Measurements from ENCODE around the gene PPARG.
"Not testable (repeated sequence)": the region's sequence is repeated elsewhere in the genome, so short reads cannot be mapped to it uniquely, and the experiment has no call there.

The PPARG gene

DNA sequence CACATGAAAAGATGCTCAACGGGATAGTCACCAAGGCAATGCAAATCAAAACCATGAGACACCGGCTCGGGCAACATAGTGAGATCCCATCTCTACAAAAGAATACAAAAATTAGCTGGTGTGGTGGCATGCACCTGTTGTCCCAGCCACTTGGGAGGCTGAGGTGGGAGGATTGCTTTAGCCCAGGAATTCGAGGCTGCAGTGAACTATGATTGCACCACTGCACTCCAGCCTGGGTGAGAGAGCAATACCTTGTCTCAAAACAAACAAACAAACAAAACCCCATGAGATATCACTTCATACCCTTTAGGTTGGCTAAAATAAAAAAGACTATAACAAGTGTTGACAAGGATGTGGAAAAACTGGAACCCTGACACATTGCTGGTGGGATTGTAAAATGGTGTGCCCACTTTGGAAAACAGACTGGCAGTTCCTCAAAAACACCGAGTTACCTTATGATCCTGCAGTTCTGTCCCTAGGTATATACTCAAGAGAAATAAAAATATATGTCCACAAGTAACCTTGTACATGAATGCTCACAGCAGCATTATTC lies 3.8 kb upstream of the PPARG start:
- POLR2A ChIA-PET, result no interaction called here
- no peak for DNase-seq (ENCODE audit: extremely low spot score)
- CTCF ChIA-PET, result no interaction called here
- TF ChIP-seq HDGF (IDR thresholded peaks at IDR 0.05; ENCODE audit: borderline replicate concordance), result no peak
- no peak for TF ChIP-seq FOXM1 (IDR thresholded peaks at IDR 0.05; ENCODE audit: borderline replicate concordance)
- TF ChIP-seq TARDBP (IDR thresholded peaks at IDR 0.05), result no peak
- TF ChIP-seq NFRKB (IDR thresholded peaks at IDR 0.05), result no peak
- TF ChIP-seq FOXK2 (IDR thresholded peaks at IDR 0.05), result no peak
- no peak for TF ChIP-seq L3MBTL2 (conservative IDR thresholded peaks at IDR 0.05)
- no peak for TF ChIP-seq ARNT (IDR thresholded peaks at IDR 0.05)
- no peak for TF ChIP-seq SP1 (IDR thresholded peaks at IDR 0.05)
- TF ChIP-seq, protein P1, sequence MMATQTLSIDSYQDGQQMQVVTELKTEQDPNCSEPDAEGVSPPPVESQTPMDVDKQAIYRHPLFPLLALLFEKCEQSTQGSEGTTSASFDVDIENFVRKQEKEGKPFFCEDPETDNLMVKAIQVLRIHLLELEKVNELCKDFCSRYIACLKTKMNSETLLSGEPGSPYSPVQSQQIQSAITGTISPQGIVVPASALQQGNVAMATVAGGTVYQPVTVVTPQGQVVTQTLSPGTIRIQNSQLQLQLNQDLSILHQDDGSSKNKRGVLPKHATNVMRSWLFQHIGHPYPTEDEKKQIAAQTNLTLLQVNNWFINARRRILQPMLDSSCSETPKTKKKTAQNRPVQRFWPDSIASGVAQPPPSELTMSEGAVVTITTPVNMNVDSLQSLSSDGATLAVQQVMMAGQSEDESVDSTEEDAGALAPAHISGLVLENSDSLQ (IDR thresholded peaks at IDR 0.05), result no peak
- no peak for TF ChIP-seq SUZ12 (IDR thresholded peaks at IDR 0.05)
- TF ChIP-seq ELF4 (IDR thresholded peaks at IDR 0.05), result no peak
- no peak for TF ChIP-seq FOXA1 (IDR thresholded peaks at IDR 0.05)
- TF ChIP-seq ZNF384 (IDR thresholded peaks at IDR 0.05), result no peak
- TF ChIP-seq BHLHE40 (IDR thresholded peaks at IDR 0.05; ENCODE audit: borderline replicate concordance), result no peak

DNA sequence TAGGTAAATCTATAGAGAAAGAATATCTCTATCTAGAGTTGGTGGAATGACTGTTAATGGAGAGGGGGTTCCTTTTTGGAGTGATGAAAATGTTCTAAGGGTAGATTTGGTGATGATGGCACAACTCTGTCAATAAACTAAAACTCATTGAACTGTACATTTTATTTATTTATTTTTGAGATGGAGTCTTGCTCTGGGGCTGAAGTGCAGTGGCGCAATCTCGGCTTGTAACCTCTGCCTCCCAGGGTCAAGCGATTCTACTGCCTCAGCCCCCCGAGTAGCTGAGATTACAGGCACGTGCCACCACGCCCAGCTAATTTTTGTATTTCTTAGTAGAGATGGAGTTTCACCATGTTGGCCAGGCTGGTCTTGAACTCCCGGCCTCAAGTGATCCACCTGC lies 3.1 kb upstream of the PPARG start:
- POLR2A ChIA-PET; CTCF ChIA-PET; DNase-seq (ENCODE audit: extremely low spot score): not testable (repeated sequence)

DNA sequence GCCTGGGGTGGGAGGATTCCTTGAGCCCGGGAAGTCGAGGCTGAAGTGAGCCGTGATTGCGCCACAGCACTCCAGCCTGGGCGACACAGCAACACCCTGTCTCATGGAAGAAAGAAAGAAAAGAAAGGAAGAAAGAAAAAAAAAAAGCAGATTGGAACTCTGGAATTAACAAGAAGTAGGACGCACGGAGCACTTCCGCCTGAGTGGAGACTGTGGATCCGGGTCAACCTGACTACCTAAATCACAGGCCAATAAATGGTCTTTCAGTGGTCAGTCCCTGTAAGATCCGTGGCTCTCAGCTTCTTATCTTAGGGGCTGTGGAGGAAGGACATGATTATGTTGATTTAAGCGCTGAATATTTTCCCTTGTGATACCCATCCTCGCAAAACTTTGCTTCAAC lies 2.4 kb upstream of the PPARG start:
- DNase-seq (ENCODE audit: extremely low spot score), result no peak
- TF ChIP-seq, protein P1 (IDR thresholded peaks at IDR 0.05), result no peak
- TF ChIP-seq TARDBP (IDR thresholded peaks at IDR 0.05) (no peak), FOXM1 (IDR thresholded peaks at IDR 0.05; ENCODE audit: borderline replicate concordance) (no peak), ARNT (IDR thresholded peaks at IDR 0.05) (no peak), BHLHE40 (IDR thresholded peaks at IDR 0.05; ENCODE audit: borderline replicate concordance) (no peak), SUZ12 (IDR thresholded peaks at IDR 0.05) (no peak), CTBP1 (IDR thresholded peaks at IDR 0.05; ENCODE audit: borderline replicate concordance) (no peak), L3MBTL2 (conservative IDR thresholded peaks at IDR 0.05) (no peak), FOXK2 (IDR thresholded peaks at IDR 0.05) (no peak), ELF4 (IDR thresholded peaks at IDR 0.05) (no peak), NFRKB (IDR thresholded peaks at IDR 0.05) (no peak)
- CTCF ChIA-PET, result interaction anchor here (0.6 kb wide), 2 partner anchors 16 to 846 kb away, joined by 3 to 4 read pairs; no protein-coding TSS in a partner anchor
- POLR2A ChIA-PET, result no interaction called here

DNA sequence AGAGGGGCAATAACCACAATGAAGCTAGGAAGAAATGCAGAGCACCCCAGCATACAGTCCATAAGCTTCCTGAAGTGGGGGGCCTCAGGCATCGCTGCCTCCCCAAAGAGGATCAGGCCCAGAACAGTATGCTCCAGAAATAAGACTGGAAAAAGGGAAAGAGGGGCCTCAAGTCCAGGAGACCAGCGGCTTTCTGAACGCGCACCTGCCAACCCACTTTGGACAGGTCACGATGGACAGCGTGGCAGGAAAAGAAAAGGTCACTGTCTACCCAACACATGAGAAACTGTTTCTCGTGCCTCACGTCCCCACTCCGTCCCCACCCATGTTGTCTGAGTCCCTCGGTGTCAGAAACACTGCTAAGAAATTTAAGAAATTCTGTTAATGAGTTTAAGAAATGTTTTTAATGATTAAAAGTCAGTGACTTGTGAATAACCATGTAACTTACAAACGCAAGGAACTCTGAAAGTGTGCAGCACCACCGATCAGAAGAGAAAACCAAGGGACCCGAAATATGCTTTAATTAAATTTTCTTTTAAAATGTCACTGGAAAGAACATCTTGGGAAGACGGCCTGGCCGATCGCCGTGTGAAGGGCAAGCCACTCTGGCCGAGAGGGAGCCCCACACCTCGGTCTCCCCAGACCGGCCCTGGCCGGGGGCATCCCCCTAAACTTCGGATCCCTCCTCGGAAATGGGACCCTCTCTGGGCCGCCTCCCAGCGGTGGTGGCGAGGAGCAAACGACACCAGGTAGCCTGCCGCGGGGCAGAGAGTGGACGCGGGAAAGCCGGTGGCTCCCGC lies 1.7 kb upstream of the PPARG start:
- ChIA-PET CTCF (interaction anchor here (0.6 kb wide), 1 partner anchor 846 kb away, joined by 3 read pairs; no protein-coding TSS in a partner anchor), POLR2A (no interaction called here)
- peak; percentile 46 for DNase-seq (ENCODE audit: extremely low spot score)
- no peak for TF ChIP-seq HDGF (IDR thresholded peaks at IDR 0.05; ENCODE audit: borderline replicate concordance)
- no peak for TF ChIP-seq ARNT (IDR thresholded peaks at IDR 0.05)
- no peak for TF ChIP-seq LEF1 (IDR thresholded peaks at IDR 0.05; ENCODE audit: borderline replicate concordance)
- TF ChIP-seq SUZ12 (IDR thresholded peaks at IDR 0.05), result no peak
- TF ChIP-seq, protein P1 (IDR thresholded peaks at IDR 0.05), result no peak
- no peak for TF ChIP-seq ELF4 (IDR thresholded peaks at IDR 0.05)
- TF ChIP-seq FOXM1 (IDR thresholded peaks at IDR 0.05; ENCODE audit: borderline replicate concordance), result no peak
- TF ChIP-seq SP1 (IDR thresholded peaks at IDR 0.05), result no peak
- TF ChIP-seq BHLHE40 (IDR thresholded peaks at IDR 0.05; ENCODE audit: borderline replicate concordance), result no peak
- no peak for TF ChIP-seq FOXA1 (IDR thresholded peaks at IDR 0.05)
- no peak for TF ChIP-seq ZNF384 (IDR thresholded peaks at IDR 0.05)
- no peak for TF ChIP-seq L3MBTL2 (conservative IDR thresholded peaks at IDR 0.05)

DNA sequence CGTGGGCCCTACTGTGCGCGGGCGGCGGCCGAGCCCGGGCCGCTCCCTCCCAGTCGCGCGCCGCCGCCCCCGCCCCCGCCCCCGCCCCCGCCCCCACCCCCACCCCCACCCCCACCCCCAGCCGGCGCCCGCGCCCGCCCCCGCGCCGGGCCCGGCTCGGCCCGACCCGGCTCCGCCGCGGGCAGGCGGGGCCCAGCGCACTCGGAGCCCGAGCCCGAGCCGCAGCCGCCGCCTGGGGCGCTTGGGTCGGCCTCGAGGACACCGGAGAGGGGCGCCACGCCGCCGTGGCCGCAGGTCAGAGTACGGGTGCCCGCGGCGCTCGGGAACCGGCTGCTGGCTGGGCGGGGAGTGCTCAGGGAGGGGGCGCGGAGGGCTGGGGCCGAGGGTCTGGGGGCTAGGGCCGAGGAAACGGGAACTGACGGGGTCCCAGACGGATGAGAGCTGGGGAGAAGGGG lies 1.1 kb upstream of the PPARG start:
- TF ChIP-seq LEF1 (IDR thresholded peaks at IDR 0.05; ENCODE audit: borderline replicate concordance), result no peak
- TF ChIP-seq SP1 (IDR thresholded peaks at IDR 0.05), result no peak
- TF ChIP-seq BHLHE40 (IDR thresholded peaks at IDR 0.05; ENCODE audit: borderline replicate concordance), result no peak
- TF ChIP-seq CTBP1 (IDR thresholded peaks at IDR 0.05; ENCODE audit: borderline replicate concordance), result no peak
- no peak for TF ChIP-seq ELF4 (IDR thresholded peaks at IDR 0.05)
- no peak for TF ChIP-seq NFRKB (IDR thresholded peaks at IDR 0.05)
- no peak for TF ChIP-seq TARDBP (IDR thresholded peaks at IDR 0.05)
- no peak for TF ChIP-seq FOXM1 (IDR thresholded peaks at IDR 0.05; ENCODE audit: borderline replicate concordance)
- ChIA-PET POLR2A (no interaction called here), CTCF (no interaction called here)
- peak; percentile 62 for DNase-seq (ENCODE audit: extremely low spot score)

DNA sequence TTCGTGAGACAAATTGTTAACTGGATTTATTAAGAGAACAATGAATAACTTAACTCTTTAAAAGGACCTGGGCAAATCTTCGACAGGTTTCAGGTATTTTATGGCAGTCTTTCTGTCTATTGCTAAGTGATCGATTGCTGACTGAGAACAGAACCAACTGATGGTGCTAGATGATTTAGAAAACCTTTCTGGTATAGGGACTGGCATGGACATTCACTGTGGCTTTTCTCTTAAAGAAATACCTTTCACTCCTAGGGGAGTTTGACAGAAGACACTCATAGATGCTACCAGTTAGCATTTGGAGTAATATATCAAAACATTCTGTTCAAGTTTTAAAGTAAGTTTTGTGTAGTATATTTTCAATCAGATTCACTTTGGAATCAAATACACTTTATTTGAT lies 654 bp downstream of the PPARG start:
- CTCF ChIA-PET, result no interaction called here
- DNase-seq (ENCODE audit: extremely low spot score), result no peak
- TF ChIP-seq NFRKB (IDR thresholded peaks at IDR 0.05) (no peak), FOXM1 (IDR thresholded peaks at IDR 0.05; ENCODE audit: borderline replicate concordance) (no peak), ZNF384 (IDR thresholded peaks at IDR 0.05) (no peak), ARNT (IDR thresholded peaks at IDR 0.05) (no peak), FOXA1 (IDR thresholded peaks at IDR 0.05) (no peak)
- TF ChIP-seq, protein P1 (IDR thresholded peaks at IDR 0.05), result peak; percentile 14
- POLR2A ChIA-PET, result interaction anchor here (1.3 kb wide), 1 partner anchor 195 kb away, joined by 3 read pairs; the partner anchor contains the start of gene TSEN2

Data from HEK293T (cell line).